Ecto neural progenitor cell (in vitro differentiated cells): ENCODE results near the gene PTPRCAP.

Experiments used
- DNase-seq: peaks from one replicate; pipeline ENCODE4 v3.0.0-alpha.2; 2018; ENCODE audit warnings: low spot score

The PTPRCAP gene

DNA sequence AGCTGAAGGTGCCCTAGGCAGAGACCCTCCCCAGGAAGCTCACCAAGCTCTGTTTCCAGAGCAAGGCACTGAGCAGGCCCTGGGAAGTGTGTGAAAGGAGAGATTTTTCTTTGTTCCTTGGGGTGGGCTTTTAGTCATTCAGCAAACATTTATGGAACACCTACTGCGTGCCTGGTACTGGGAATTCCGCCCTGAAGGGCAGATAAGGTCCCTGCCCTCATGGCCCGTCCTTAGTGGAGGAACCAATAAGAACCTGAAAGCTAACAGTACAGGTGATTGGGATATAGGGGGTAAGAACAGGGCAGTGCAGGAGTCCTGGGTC lies 27.7 kb upstream of the PTPRCAP start:
- DNase-seq = no peak

DNA sequence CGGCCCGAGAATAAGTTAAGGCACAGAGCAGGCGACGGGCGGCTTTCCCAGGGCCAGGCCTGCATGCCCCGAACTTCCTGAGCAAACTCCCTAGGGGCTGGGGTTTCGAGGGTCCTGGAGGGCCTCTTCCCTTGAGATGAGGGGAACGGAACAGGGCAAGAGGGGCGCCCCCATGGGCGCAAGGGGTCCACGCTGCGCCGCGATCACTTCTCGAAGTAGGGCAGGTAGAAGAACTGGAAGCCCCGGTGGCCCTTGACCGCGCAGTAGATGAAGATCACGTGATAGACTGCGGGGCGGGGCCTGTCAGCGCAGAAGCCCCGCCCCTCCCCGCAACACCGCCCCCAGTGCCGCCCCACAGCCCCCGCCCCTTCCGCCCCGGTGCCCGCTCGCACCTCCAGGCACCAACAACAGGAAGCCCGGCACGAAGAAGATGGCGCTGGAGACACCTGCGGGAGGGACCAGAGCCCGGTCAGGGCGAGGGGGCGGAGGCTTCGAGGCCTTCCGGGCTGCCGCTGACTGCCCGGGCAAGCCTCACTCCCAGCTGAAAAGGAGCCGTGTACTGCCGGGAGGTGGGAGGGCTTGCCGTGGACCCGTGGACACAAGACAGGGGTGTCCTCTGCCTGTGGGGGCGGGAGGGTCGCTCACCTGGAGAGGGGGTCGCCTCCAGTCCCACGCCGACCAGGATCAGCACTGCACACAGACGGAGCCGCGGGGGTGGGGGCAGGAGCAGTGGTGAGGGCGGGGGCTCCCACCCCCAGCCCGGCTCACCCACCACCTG lies 27.1 kb upstream of the PTPRCAP start:
- DNase-seq = peak; percentile 91

DNA sequence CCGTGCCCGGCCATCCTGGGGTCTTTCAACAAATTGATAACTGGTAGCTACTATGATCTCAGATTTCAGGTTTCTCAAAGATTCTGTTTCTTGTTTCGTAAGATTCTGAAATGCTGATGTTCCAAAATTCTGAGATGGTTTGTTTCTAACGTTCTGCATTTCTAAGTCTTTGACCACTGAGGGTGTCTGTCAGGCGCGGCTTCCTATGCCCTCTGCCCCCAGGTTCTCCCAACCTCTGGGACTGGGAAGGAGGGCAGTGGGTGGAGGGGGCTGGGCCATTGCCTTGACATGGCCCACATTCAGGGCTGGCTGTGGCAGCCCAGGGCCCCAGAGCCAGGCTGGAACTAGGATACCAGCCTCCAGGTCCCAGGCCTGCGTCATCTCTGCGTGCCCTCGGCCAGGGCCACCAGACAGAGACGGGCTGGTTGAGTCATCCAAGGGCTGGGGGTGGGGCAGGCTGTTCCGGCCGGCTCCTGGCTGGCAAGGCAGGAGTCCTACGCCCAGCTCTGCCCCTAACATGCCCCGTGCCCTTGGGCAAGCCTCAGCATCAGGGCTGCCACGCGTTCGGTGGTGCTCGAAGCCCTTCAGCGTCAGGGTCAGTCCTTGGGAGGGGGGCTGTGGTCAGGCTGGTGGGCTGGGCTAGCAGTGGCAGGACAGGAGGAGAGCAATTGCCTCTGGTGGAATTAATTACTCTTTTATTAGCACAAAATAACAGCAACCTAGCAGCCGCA lies 26.4 kb upstream of the PTPRCAP start:
- no peak for DNase-seq

DNA sequence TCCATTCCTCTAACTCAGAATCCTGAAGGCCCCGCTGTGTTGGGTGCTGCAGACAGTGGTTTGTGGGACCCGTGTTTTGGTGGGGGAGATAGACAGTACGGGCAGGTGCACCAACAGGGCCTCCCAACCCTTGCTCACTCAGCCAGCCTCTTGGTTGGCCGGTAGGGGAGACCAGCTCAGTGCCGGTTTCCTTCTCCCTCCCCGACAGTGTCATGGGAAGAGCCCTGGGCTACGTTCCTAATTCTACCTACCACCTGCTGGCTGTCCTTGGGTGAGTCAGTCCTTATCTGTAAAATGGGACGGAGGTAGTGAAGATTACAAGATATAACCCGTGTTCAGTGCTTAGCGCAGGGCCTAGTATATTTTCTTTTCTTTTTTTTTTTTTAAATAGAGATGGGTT lies 25.7 kb upstream of the PTPRCAP start:
- DNase-seq = no peak

DNA sequence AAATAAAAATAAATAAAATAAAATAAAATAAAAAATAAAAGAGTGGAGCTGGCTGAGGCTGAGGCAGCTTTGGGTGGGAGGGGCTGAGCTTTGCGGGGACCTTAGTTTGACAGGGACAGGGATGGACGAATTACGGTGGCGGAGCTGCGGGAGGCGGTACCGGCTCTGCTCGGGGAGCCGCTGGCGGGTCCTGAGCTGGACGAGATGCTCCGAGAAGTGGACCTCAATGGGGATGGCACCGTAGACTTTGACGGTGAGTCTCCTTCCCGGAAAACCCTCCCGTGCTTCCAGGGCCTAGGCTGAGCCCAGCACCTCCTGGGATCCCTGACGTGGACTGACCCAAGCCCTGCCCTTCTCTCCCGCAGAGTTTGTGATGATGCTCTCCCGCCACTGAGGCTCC lies 20.8 kb upstream of the PTPRCAP start:
- DNase-seq = no peak

DNA sequence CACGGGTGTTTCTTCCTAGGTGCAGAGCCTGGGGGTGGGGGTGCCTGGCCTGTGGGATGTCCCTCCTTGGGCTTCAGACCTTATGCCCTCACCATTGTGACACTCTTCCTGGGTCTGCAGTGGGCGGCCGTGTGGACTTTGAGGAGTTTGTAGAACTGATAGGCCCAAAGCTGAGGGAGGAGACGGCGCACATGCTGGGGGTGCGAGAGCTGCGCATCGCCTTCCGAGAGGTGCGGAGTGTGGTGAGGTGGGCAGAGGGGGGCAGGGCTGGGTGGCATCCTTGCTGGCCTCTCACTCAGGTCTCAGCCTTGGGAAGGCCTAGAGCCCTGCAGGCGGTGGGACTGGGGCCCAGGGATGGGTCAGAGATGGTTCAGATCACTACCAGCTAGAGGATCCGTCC lies 20.0 kb upstream of the PTPRCAP start:
- DNase-seq = no peak

DNA sequence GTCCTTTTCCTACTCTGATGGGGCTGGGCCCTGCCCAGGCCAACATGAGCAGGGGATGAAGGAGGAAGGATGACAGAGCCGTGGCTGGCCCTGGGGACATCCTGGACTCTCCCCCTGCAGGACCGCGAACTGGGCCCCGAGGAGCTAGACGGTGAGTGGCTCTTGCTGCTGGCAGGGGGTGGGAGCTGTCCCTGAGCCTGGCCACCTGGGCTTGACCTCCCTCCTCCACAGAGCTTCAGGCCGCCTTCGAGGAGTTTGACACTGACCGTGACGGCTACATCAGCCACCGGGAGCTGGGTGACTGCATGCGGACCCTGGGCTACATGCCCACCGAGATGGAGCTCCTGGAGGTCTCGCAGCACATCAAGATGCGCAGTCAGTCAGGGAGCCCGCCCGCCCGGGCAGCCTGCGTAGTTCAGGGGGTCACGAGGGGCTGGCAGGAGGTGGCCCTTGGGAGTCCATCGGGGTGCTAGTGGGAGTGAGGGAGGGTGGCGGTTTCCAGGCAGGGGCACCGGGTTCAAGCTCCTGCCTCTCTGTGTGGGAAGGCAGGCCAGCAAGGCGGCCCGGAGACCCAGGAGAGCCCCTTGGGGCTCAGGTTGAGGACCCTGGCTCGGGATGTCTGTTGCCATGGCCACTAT lies 18.7 kb upstream of the PTPRCAP start:
- no peak for DNase-seq

DNA sequence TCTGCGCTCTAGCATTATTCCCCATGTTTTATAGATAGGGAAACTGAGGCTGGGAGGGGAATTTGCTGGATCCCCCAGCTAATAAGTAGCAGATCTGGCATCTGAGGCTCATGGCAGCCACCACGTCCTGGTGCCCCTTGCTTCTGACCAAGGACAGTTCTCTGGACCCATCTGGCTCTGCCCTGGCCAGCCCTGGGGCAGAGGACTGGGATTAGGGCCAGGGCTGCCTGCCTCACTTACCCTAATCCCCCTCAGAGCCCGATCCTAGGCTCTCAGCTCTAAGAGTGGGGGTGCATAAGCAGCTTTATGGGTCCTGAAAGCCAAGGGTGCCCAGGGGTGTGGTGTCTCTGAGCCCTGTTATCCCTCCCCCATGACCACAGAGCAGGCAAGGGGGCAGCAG lies 17.6 kb upstream of the PTPRCAP start, which contains the start of gene CABP4:
Gene CABP4 (plus strand): TSS at position 301 of the 400 bp plus-strand sequence. CDS start 70 bp downstream, at position 371.
- no peak for DNase-seq

DNA sequence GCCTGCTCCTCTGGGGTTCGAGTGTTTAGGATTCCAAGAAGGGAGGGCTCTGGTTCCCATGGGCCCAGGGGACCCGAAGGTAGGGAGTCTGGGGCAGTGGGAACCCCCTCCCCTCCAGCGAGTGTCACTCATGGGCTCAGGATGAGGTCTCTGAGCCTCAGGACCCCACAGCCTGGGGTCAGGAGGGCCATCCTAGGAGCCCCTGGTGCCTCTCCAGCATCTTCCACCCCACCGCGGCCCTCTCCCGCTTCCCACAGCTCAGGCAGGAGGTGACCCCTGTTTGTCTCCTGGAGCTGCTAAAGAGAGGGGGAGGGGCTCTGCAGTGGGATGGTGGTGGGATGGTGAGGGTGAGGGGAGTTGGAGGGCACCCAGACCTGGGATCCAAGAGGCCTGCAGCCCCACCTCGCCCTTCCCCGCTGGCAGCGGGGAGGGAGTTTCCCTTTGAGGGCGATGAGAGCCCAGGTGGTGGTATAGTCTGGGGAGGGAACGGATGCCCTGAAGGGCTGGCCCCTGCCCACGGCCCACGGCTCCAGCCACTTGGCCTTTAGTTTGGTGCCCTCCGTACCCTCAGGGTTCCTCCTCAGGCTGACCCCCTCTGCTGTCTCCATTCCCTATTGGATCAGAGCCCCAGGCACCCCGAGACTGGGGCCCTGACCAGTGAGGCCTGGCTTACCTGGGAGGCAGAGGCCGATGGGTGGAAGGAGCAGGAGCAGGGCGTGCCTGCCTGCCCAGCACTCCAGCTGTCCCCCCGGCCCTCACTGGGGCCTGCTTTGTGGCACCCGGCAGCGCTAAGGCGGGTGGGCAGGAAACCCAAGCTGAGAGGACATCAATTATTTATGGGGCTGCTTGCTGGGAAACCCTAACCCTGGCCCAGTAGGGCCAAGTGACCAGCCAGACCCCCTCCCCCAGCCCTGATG lies 16.6 kb upstream of the PTPRCAP start:
- DNase-seq = no peak

DNA sequence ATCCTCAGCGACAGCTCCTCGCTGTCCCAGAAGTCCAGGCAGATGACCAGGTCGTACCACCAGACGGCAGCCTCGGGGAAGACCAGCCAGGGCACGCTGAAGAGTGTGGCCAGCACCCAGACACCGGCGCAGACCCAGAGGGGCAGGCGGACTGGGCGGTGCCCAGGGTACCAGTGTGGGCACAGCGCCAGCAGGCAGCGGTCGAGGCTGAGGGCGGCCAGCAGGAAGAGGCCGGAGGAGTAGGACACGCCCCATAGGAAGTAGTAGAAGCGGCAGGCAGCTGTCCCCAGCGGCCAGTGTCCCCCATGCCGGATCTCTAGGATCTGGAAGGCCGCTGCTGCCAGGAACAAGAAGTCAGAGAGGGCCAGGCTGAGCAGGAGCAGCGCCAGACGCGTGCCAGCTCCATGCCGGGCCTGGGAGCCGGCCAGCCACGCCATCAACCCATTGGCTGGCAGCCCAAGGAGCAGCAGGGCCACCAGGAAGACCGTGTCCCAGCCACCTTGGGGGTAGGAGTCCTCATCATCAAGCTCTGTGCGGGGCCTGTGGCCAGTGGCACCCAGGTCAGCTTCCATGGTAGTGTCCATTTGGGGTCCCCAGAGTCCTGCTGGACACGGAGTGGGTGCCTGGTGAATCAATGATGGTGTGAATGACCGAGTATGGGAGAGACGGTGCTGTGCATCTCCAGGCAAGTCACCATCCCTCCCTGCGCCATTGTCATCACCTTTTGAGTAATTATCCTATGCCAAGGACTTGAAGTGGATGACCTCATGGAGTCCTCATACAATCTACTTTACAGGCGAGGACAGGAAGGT lies 14.9 kb upstream of the PTPRCAP start, which contains the start of gene GPR152:
Gene GPR152 (minus strand): TSS at position 589 of the 812 bp plus-strand sequence. CDS start 5 bp downstream, at position 584.
- DNase-seq = no peak

DNA sequence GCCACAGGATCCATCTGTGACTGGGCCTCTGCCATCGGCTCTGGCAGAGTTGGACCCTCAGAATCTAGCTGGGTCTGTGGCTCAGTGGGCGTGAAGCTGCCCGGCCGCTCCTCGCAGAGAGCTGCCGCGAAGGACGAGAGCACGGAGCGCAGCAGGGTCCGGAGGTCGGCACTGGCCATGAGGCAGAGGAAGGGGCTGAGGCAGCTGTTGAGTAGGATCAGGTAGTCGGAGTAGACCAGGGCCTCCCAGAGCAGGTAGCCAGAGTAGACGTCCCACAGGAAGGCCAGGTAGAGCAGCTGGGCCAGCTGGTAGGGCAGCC lies 14.1 kb upstream of the PTPRCAP start:
- DNase-seq = no peak

DNA sequence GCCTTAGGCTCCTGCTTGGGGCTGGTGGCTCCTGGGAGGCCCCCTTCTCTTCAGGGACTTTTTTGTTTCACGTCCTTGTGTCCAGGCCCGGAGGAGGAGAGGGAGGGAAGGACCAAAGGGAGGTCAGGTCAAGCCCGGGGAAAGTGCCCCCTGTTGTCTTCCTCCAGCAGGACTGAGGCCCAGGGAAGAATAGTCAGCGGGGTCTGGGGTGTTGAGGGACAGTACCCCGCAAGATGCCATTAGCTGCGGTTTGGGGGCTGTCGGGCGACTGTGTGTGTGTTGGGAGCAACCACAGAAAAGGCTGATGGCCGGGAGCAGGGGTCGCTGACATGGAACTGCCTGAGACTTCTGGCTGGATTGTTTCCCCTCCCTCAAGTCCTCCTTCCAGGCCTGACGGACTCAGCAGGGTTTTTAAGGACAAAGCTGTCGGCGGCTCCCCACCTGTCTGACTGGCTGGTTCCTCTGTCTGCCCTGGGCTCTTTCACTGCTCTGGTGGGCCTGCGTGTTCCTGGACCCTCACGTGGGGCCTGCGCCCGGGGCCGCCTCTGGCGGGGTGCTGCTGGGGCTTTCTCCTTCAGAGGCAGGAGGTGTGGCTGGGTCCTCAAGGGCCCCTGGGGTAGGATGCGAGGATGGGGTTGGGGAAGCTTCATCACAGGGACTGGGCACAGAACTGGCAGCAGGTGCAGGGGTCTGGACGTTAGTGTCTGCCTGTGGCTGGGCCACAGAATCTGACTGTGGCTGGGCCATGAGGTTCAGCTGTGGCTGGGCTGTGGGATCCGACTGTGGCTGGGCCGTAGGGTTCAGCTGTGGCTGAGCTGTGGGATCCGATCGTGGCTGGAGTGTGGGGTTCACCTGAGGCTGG lies 13.5 kb upstream of the PTPRCAP start:
- DNase-seq = no peak

DNA sequence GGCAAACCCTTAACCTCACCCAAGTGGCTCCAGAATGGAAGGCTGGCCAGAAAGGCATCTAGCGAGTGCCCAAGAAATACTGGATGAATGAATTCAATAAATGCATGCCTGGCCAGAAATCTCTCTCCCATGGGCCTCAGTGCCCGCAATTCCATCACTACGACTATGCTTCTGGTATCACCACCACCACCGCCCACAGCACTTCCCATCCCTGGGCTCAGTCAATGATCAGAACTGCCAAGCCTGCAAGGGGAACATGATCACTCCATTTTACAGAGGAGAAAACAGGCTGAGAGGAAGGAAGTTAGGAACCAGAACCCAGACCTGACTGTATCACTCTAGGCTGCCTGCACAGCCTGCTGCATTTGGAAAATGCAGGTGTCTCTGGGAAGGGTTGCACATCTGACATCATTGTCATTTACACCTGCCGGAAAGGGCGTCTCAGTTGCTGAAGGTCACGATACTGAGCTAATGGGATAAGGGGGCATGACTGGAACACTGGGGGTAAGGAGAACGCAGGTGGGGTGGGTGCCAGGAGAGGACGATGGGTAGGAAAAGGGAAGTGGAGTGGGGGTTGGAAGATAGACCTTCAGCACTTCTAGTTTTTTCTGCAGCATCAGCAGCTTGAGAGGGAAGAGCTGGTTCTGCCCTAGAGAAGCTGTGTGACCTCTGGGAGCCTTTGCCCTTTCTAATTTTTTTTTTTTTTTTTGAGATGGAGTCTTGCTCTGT lies 11.8 kb upstream of the PTPRCAP start:
- no peak for DNase-seq

DNA sequence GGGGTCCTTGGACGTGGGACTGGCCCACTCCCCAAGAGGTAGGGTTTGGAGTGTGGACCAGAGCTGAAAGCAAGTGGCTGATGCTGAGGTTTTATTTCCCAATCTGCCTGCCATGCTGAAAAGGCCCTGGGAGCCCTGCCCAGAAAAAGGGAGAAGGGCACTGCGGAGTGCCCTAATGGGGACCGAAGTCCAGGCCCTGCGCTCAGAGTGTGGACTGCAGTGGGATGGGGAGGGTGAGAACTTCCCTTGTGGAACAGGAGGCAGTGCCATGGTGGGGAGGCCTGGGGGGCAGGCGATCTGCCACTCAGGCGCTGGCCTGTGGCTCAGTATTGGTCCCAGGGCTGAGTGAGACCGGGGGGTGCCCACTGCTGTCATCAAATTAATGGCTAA lies 10.7 kb upstream of the PTPRCAP start:
- no peak for DNase-seq

DNA sequence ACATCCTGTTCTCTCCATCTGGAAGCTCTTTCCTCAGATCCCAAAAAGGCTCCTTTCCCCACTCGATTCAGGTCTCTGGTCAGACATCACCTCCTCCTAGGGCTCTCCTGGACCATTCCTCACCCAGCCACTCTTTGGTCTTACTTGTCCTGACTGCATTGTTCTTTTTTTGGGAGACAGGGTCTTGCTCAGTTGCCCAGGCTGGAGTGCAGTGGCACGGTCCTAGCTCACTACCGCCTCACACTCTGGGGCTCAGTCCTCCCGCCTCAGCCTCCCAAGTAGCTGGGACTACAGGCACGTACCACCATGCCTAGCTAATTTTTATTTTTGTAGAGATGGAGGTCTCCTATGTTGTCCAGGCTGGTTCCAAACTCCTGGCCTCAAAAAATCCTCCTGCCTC lies 8.0 kb upstream of the PTPRCAP start:
- DNase-seq = no peak

DNA sequence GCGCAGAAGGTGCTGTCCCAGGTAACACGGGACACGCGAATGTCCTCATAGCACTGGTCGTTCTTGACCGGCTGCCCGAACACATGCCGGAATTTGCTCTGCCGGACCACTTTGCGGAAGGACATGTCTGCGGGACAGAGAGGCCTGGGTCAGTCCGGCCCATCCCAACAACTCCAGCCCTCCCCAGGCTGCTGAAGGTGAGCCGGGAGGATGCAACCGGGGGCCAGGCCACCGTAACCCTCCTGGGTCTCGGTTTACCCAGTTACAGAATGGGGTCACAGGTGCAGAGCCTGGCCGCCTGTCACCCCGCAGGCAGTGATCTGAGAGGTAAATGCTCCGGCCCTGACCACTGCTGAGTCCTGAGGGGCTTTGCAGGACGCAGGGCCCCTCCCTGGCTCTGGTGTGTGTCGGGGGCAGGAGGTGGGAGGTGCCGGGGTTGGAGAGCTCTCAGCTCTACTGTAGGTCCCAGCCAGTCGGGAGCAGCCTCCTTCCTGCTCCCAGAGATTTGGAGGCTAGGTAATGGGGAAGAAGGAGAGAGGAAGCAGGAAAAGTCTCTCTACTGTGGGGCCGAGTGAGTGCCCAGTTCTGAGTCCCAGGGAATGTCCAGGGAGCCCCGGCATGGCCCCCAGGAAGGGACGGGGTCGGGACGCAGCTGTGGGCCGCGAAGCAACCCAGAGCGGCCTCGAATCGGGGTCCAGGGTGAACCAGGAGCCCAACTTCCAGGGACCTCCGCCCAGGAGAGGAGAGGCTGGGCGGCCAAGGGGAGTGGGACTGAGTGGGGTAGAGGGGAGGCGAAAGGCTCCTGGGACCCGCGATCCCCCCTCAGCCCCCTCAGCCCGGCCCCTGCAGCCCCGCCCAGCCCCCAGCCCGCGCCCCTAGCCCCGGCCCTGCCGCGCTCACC lies 5.3 kb upstream of the PTPRCAP start:
- DNase-seq = no peak

DNA sequence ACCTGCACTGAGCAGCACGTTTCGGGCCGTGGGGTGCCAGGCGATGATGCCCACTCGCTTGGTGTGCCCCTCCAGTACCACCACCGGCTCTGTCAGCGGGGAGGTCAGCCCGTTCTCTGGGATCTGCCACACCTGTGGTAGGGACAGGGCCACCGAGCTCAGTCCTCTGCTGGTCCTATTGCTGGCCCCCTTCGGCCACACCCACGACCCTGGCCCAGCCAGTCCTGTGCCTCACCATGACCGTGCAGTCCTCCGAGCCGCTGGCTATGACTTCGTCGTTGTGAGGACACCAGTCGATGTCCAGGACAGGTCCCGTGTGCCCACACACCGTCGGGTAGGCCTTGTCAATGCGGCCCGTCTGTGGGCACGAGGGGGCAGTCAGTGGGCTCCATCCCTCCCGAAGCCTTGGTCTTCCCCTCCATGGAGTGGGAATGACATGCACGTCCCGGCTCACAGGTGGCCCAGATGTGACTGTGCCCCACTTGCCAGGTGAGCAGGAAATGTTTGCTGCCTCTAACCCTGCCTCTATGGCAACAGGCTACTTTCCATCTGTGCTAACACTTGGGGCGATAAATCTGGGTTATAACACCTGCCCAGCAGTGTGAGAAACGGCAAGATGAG lies 4.4 kb upstream of the PTPRCAP start:
- DNase-seq = no peak

DNA sequence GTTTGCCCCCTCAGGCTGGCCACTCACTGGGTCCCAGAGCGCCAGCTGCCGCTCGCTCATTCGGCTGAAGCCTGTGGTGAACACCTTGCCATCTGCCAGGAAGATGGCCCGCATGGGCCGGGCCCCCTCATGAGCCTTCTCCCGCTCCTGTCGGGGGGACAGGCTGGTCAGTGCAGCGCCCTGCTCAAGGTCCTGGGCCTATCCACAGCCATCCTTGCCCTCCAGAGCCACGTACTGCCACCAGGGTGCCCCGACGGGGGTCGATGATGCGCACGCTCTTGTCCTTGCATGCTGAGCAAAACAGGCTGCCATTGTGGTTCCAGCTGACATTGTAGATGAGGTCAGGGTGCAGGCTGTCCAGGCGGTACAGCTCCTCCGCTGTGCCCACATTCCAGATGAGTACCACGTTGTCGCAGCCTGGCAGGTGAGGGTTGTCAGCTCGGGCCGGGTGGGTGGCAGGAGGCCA lies 3.6 kb upstream of the PTPRCAP start:
- DNase-seq = no peak
